ENCODE data around the gene HGF. TPM values are rescaled to one million over a fixed set of nuclear protein-coding genes. Genes with fewer than 3 reads are reported as not detected.
A peak's percentile ranks its signal among the peaks of the same experiment; 100 is the strongest.

The HGF gene
- total and polyA plus RNA-seq, 4 donors = 3.1 to 25.5 (median 12.3) TPM

DNA sequence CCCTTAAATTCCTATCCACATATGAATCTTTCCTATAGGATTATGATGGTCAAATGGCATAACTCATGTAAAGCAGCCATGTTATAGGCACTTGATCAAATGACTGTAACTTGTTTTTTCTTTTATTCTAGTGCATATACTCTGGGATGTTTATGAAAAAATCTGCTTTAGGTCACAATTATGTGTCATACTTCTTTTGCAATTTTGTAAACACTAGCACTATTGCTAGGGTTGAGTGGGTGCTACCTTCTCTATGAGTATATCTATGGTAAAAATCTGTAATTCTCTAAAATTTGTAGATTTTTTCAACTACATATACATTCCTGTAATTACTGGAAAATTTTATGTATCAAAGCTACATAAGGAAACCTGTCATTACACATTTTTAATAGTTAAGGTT is 50.0 kb downstream of the HGF start:
- Histone ChIP-seq H3K27me3 (ENCODE audit: control insufficient read depth in 3 of 3, insufficient read depth in 3 of 3, low read length in 2 of 3) (no peaks in the 10 kb centered on the region), H3K4me3 (no peak overlapping the region), H3K4me1 (ENCODE audit: control insufficient read depth in 5 of 5, insufficient read depth in 5 of 5, low read length in 5 of 5) (no peaks in the 10 kb centered on the region), H3K9me3 (ENCODE audit: control insufficient read depth in 4 of 4, insufficient read depth in 3 of 4, low read length in 3 of 4) (peaks cover 0 to 1% (median 0%) of the 10 kb centered on the region in 4 donors), H3K9ac (ENCODE audit: insufficient read depth in 1 of 2, low read length in 2 of 2) (no peak overlapping the region), H3K27ac (ENCODE audit: low read depth in 1 of 2, low read length in 1 of 2) (no peak overlapping the region), H3K36me3 (ENCODE audit: control insufficient read depth in 4 of 4, insufficient read depth in 4 of 4, low read length in 4 of 4) (peaks cover 0 to 15% (median 5%) of the 10 kb centered on the region in 4 donors)
- ATAC-seq (ENCODE audit: insufficient read depth, low FRiP score) (no peak), DNase-seq (no peak)
- TF ChIP-seq, protein P1, sequence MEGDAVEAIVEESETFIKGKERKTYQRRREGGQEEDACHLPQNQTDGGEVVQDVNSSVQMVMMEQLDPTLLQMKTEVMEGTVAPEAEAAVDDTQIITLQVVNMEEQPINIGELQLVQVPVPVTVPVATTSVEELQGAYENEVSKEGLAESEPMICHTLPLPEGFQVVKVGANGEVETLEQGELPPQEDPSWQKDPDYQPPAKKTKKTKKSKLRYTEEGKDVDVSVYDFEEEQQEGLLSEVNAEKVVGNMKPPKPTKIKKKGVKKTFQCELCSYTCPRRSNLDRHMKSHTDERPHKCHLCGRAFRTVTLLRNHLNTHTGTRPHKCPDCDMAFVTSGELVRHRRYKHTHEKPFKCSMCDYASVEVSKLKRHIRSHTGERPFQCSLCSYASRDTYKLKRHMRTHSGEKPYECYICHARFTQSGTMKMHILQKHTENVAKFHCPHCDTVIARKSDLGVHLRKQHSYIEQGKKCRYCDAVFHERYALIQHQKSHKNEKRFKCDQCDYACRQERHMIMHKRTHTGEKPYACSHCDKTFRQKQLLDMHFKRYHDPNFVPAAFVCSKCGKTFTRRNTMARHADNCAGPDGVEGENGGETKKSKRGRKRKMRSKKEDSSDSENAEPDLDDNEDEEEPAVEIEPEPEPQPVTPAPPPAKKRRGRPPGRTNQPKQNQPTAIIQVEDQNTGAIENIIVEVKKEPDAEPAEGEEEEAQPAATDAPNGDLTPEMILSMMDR (IDR thresholded peaks at IDR 0.05; ENCODE audit: control extremely low read depth, extremely low read depth) = no peak

DNA sequence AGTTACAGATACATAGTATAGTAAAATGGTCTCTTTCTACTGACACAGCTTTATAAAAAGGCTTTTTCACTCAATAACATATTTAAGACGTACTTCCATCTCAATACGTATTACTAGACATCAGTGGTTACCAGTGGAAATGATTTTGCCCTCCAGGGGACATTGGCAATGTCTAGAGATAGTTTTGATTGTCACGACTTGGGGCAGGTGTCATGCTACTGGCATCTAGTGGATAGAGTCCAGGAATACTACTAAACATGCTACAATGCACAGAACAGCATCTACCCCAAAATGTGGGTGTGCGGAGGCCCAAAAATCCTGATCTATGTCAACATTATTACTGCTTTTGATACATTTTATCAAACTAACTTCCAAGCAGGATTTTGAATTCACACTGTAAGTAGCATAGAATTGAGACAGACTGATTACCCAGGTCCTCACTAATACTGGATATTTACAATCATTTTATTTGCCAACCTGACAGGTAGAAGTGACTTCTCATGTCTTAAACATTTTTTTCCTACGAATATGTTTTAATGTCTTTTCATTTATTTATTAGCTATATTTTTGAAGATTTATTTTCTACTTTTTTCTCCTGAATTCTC is 53.8 kb downstream of the HGF start:
- H3K36me3 ChIP-seq (ENCODE audit: control insufficient read depth in 4 of 4, insufficient read depth in 4 of 4, low read length in 4 of 4) = peaks cover 0 to 14% (median 2%) of the 10 kb centered on the region in 4 donors
- WGBS, 2 donors = 81 to 87% methylated on average over 5 of the region's 5 CpGs
- H3K9me3 ChIP-seq (ENCODE audit: control insufficient read depth in 4 of 4, insufficient read depth in 3 of 4, low read length in 3 of 4) = no peaks in the 10 kb centered on the region
- H3K9ac ChIP-seq (ENCODE audit: insufficient read depth in 1 of 2, low read length in 2 of 2) = no peak overlapping the region
- H3K27me3 ChIP-seq (ENCODE audit: control insufficient read depth in 3 of 3, insufficient read depth in 3 of 3, low read length in 2 of 3) = no peaks in the 10 kb centered on the region
- ATAC-seq (ENCODE audit: insufficient read depth, low FRiP score) = no peak
- H3K27ac ChIP-seq (ENCODE audit: low read depth in 1 of 2, low read length in 1 of 2) = no peak overlapping the region
- H3K4me1 ChIP-seq (ENCODE audit: control insufficient read depth in 5 of 5, insufficient read depth in 5 of 5, low read length in 5 of 5) = no peaks in the 10 kb centered on the region
- H3K4me3 ChIP-seq = no peak overlapping the region
- TF ChIP-seq, protein P1 (IDR thresholded peaks at IDR 0.05; ENCODE audit: control extremely low read depth, extremely low read depth) = no peak
- peak in 2 of 3 donors; percentile 13 to 21 for DNase-seq

DNA sequence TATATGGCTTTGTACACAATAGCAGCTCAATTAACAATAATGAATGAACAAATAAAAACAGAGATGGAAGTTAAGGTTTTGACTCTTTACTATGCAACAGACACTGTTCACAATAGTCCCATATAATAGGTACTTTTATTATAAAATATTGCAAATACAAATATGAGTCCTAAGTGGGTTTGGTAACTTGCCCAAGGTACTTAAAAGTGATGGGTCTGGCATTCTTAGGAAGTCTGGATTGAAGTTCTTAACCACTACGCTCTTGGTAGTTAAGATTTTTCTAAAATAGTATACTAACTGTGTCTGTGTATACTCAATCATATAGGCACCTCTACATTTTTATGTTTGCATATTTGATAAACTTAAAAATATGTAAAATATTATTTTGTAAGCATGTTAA is 55.5 kb downstream of the HGF start:
- Histone ChIP-seq H3K27me3 (ENCODE audit: control insufficient read depth in 3 of 3, insufficient read depth in 3 of 3, low read length in 2 of 3) (no peaks in the 10 kb centered on the region), H3K4me1 (ENCODE audit: control insufficient read depth in 5 of 5, insufficient read depth in 5 of 5, low read length in 5 of 5) (no peaks in the 10 kb centered on the region), H3K27ac (ENCODE audit: low read depth in 1 of 2, low read length in 1 of 2) (no peak overlapping the region), H3K36me3 (ENCODE audit: control insufficient read depth in 4 of 4, insufficient read depth in 4 of 4, low read length in 4 of 4) (peaks cover 0 to 15% (median 5%) of the 10 kb centered on the region in 4 donors), H3K4me3 (no peak overlapping the region), H3K9ac (ENCODE audit: insufficient read depth in 1 of 2, low read length in 2 of 2) (no peak overlapping the region), H3K9me3 (ENCODE audit: control insufficient read depth in 4 of 4, insufficient read depth in 3 of 4, low read length in 3 of 4) (no peaks in the 10 kb centered on the region)
- ATAC-seq (ENCODE audit: insufficient read depth, low FRiP score) (no peak), DNase-seq (peak in 1 of 3 donors; percentile 11)
- WGBS, 2 donors = 75 to 81% methylated on average over 1 of the region's 1 CpG
- TF ChIP-seq, protein P1 (IDR thresholded peaks at IDR 0.05; ENCODE audit: control extremely low read depth, extremely low read depth) = no peak

DNA sequence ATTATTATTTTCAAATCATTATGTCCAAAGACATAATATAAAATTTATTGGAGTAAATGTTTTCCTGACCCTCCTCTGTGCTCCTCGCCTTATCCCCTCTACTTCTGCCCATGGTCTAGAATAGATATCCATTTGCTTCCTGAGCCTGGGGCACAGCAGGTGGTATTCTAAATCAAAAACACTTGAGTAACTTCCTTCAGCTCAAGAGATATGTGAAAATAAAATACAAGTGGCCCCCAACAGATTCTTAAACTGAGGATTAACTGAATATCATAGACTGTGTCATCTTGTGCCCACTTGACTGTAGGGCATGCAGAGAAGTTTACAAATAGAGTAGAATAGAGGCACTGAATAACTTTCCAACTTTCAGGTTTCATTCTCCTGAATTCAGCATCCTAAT is 59.1 kb downstream of the HGF start:
- Histone ChIP-seq H3K9ac (ENCODE audit: insufficient read depth in 1 of 2, low read length in 2 of 2) (no peak overlapping the region), H3K4me3 (no peak overlapping the region), H3K27ac (ENCODE audit: low read depth in 1 of 2, low read length in 1 of 2) (no peak overlapping the region), H3K4me1 (ENCODE audit: control insufficient read depth in 5 of 5, insufficient read depth in 5 of 5, low read length in 5 of 5) (peaks cover 0 to 29% (median 0%) of the 10 kb centered on the region in 5 donors), H3K9me3 (ENCODE audit: control insufficient read depth in 4 of 4, insufficient read depth in 3 of 4, low read length in 3 of 4) (no peaks in the 10 kb centered on the region), H3K27me3 (ENCODE audit: control insufficient read depth in 3 of 3, insufficient read depth in 3 of 3, low read length in 2 of 3) (no peaks in the 10 kb centered on the region), H3K36me3 (ENCODE audit: control insufficient read depth in 4 of 4, insufficient read depth in 4 of 4, low read length in 4 of 4) (peaks cover 0 to 8% (median 4%) of the 10 kb centered on the region in 4 donors)
- WGBS, 2 donors = 94 to 95% methylated on average over 1 of the region's 1 CpG
- DNase-seq (no peak), ATAC-seq (ENCODE audit: insufficient read depth, low FRiP score) (no peak)
- TF ChIP-seq, protein P1 (IDR thresholded peaks at IDR 0.05; ENCODE audit: control extremely low read depth, extremely low read depth) = no peak

Measured in lung (tissue), 12 donors.